ENCODE results near the gene TTC28.

Gene TTC28

DNA sequence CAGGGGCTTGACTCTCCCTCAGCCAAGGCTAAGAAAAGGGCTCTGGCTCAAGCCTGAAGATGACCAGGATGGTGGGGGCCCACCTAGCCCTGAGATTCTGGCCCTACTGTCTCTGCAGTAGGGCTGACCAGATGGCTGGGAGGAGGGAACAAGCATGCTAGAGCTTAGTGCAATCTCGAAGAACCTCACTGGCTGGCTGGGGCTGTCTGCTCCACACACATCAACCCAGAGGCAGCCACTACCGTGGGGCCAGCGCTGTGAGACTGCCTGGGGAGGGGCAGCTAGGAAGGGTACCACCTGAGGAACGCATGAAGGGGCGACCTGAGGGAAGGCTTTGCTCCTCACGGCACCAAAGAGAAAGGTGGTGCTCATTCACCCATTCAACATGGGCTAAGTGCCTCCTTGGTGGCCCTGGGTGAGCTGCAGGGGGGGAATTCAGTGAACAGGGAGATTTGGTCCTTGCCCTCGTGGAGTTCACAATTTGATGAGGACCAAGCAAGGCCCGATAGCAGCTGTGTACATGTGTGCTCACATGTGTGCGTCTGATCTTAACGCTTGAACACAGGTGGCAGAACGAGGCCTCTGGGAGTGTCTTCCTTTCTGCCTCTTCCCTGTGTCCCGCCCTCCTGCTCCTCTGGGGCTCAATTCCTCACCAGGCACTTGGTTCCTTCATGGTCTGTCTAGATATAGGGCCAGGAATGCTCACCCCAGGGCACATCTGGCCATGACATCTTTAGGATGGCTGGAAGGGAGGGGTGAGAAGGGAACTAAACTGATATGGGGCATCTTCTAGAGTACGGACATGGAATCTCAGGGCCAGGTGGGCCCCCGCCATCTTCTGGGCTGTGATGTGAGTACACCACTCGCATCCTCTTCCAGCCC, 658.3 kb downstream of the TTC28 start:
- TF ChIP-seq, protein P1, sequence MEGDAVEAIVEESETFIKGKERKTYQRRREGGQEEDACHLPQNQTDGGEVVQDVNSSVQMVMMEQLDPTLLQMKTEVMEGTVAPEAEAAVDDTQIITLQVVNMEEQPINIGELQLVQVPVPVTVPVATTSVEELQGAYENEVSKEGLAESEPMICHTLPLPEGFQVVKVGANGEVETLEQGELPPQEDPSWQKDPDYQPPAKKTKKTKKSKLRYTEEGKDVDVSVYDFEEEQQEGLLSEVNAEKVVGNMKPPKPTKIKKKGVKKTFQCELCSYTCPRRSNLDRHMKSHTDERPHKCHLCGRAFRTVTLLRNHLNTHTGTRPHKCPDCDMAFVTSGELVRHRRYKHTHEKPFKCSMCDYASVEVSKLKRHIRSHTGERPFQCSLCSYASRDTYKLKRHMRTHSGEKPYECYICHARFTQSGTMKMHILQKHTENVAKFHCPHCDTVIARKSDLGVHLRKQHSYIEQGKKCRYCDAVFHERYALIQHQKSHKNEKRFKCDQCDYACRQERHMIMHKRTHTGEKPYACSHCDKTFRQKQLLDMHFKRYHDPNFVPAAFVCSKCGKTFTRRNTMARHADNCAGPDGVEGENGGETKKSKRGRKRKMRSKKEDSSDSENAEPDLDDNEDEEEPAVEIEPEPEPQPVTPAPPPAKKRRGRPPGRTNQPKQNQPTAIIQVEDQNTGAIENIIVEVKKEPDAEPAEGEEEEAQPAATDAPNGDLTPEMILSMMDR (IDR thresholded peaks at IDR 0.05; ENCODE audit: borderline replicate concordance, insufficient read depth, low read depth, low read length), result no peak
- no peak overlapping the region for H3K4me3 ChIP-seq (ENCODE audit: low read depth, low read length)

DNA sequence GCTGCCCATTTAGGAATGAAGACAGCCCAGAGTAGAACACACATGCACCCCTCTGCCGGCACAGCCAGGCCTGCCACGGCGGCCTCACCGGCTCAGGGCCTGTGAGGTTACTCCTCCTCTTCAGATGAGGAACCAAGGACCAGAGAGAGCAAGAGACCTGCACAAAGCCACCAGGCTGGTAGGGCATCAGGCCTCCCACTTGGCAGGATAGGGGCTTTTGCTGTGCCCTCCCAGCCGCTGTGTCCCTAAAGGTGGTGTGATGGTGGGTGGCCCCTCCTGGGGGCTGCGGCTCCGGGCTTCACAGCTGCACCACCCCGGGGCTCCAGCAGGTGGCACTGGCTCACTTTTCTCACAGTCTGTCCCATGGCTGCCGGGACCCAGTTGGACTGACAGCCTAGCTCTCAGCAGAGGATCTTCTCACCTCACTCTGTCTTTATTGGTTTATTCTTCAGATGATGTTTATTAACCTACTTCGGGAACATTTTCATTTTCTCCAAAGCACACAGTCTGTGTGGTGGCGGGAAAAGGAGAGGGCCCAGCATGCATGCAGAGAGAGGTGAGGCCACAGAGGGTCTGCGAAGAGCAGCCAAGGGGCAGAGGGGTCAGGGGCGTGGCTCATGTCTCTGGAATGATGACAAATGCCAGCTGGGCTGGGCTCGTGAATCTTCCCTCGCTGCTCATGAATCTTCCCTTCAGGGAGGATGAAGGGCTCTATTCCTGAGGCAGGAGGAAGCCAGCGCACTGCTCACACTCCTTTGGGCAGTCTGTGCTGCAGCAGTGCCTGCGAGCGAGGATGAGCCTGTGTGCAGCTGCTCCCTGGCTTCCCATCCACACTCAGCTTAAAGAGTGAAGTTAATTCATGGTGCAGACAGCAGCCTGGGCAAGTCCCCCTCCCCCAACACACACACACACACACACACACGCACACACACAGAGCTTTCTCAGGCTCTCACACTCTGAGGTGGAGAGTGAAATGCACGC, 659.5 kb downstream of the TTC28 start:
- TF ChIP-seq, protein P1 (IDR thresholded peaks at IDR 0.05; ENCODE audit: borderline replicate concordance, insufficient read depth, low read depth, low read length), result peak; percentile 97
- H3K4me3 ChIP-seq (ENCODE audit: low read depth, low read length), result no peak overlapping the region

DNA sequence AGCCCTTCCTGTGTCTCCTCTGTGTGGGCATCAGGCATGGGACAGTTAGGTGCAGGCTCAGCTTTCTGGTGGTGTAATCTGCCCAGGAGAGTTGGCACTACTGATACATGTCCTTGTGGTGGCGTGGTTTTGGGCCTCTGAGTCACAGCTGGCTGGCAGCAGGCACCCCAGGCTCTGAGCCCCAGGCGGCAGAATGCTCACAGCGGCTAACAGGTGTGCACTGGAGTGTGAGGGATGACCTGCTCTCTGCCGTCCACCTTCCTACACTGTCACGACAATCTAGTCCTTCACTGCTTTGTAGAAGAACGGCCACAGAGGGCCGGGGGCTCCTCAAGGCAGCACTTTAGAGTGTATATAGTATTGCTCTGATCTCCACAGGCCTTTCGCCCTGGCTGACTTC, 660.3 kb downstream of the TTC28 start:
- TF ChIP-seq, protein P1 (IDR thresholded peaks at IDR 0.05; ENCODE audit: borderline replicate concordance, insufficient read depth, low read depth, low read length), result no peak
- H3K4me3 ChIP-seq (ENCODE audit: low read depth, low read length), result no peak overlapping the region

DNA sequence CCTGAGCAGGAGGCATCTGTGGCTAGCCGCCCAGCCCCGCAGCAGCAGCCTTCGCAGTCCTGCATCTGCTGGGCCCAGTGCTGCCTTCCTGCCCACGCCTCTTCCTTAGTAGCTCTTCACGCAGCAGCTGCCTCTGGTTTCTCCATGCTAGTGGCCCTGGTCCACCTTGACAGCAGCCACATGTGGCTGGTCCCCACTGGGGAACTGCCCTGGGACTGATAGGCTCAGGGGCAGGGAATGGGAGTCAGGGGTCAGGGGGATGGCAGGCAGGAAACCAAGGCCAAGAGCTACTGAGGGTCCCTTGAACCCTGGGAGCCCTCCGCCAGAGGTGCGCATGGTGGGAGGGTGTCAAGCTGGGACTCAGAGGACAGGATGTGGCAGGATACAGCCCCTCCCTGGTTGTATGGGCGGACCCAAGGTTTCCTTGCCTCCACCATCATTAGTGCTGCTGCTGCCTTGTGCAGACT, 661.1 kb downstream of the TTC28 start:
- H3K4me3 ChIP-seq (ENCODE audit: low read depth, low read length), result no peak overlapping the region
- TF ChIP-seq, protein P1 (IDR thresholded peaks at IDR 0.05; ENCODE audit: borderline replicate concordance, insufficient read depth, low read depth, low read length), result no peak

DNA sequence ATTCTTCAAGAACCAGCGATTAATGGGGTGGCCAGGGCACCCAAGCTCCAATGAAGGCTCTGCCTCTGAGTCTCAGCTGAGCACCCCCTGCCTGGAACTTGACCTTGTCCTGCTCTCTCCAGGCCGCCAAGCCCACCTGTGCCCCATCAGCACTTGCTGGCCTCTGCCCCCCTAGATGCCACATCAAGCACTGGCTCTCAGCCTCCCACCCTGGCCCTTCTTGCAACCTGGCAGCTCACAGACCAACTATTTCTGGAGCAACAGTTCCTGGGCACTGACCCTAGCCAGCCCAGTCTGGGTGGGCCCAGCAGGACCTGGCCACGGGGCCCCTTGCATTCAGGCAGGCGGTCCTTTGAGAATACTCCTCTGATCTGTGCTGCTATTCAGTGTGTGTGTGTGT, 661.8 kb downstream of the TTC28 start:
- TF ChIP-seq, protein P1 (IDR thresholded peaks at IDR 0.05; ENCODE audit: borderline replicate concordance, insufficient read depth, low read depth, low read length), result no peak
- no peak overlapping the region for H3K4me3 ChIP-seq (ENCODE audit: low read depth, low read length)

DNA sequence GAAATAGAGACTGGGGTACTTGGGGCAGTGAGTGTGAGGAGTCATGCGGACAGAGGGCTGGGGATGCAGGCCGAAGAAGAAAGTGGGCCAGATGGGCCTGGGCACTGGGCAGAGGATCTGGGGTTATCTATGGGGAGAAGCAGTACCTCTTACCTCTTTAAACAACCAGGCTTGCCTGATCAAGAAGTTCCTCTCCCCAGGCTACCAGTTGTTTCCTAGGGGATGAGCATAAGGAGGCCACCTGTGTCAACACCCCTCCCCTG, 662.2 kb downstream of the TTC28 start:
- TF ChIP-seq, protein P1 (IDR thresholded peaks at IDR 0.05; ENCODE audit: borderline replicate concordance, insufficient read depth, low read depth, low read length), result no peak
- H3K4me3 ChIP-seq (ENCODE audit: low read depth, low read length), result no peak overlapping the region

Measured in GM12875 (cell line).